Measurements from ENCODE around the gene INAFM2.

INAFM2 gene

GRCh38 chr15:40313531-40314398 lies 9.7 kb upstream of the INAFM2 start:
- no peak for TF ChIP-seq ESRRG (CRISPR knock-in tag; IDR thresholded peaks at IDR 0.05)
- TF ChIP-seq ZFP3 (CRISPR knock-in tag; IDR thresholded peaks at IDR 0.05): peak; percentile 39; the same call in 1 of the 2 replicates
- no peak for TF ChIP-seq ZC3H10 (CRISPR knock-in tag; IDR thresholded peaks at IDR 0.05)
- ATAC-seq: no peak; the same call in 2 of the 3 replicates

- TF ChIP-seq ZNF8 (CRISPR knock-in tag; IDR thresholded peaks at IDR 0.05) (no peak), ZNF565 (CRISPR knock-in tag; conservative IDR thresholded peaks at IDR 0.05; ENCODE audit: low read depth) (no peak), OSR1 (CRISPR knock-in tag; IDR thresholded peaks at IDR 0.05) (no peak), ZNF70 (CRISPR knock-in tag; IDR thresholded peaks at IDR 0.05) (no peak), TCF4 (CRISPR knock-in tag; IDR thresholded peaks at IDR 0.05; ENCODE audit: borderline replicate concordance) (no peak), ISL1 (CRISPR knock-in tag; IDR thresholded peaks at IDR 0.05) (no peak), TSHZ2 (CRISPR knock-in tag; IDR thresholded peaks at IDR 0.05) (no peak), ESRRG (CRISPR knock-in tag; IDR thresholded peaks at IDR 0.05) (no peak), CREB5 (CRISPR knock-in tag; IDR thresholded peaks at IDR 0.05; ENCODE audit: low read depth) (no peak), ZFP30 (CRISPR knock-in tag; IDR thresholded peaks at IDR 0.05) (no peak), TOX (CRISPR knock-in tag; IDR thresholded peaks at IDR 0.05; ENCODE audit: borderline replicate concordance) (no peak), ZFP3 (CRISPR knock-in tag; IDR thresholded peaks at IDR 0.05) (no peak), PPARA (CRISPR knock-in tag; IDR thresholded peaks at IDR 0.05; ENCODE audit: borderline replicate concordance) (no peak), BACH2 (CRISPR knock-in tag; IDR thresholded peaks at IDR 0.05; ENCODE audit: borderline replicate concordance) (no peak), CSDC2 (CRISPR knock-in tag; IDR thresholded peaks at IDR 0.05) (no peak), GLIS3 (CRISPR knock-in tag; IDR thresholded peaks at IDR 0.05) (no peak), PATZ1 (CRISPR knock-in tag; IDR thresholded peaks at IDR 0.05; ENCODE audit: borderline replicate concordance) (no peak), POU6F1 (CRISPR knock-in tag; IDR thresholded peaks at IDR 0.05; ENCODE audit: borderline replicate concordance, low read depth) (no peak), ARNTL (CRISPR knock-in tag; IDR thresholded peaks at IDR 0.05; ENCODE audit: borderline replicate concordance, low read depth) (no peak)
- peak; percentile 58 for ATAC-seq
These were observed 8.7 kb upstream of the INAFM2 start for GRCh38 chr15:40314723-40315276.

GRCh38 chr15:40316931-40317330 lies 6.6 kb upstream of the INAFM2 start:
- no peak for ATAC-seq
- no peak for TF ChIP-seq PPARA (CRISPR knock-in tag; IDR thresholded peaks at IDR 0.05; ENCODE audit: borderline replicate concordance)
- no peak for TF ChIP-seq TOX (CRISPR knock-in tag; IDR thresholded peaks at IDR 0.05; ENCODE audit: borderline replicate concordance)
- no peak for TF ChIP-seq OSR1 (CRISPR knock-in tag; IDR thresholded peaks at IDR 0.05)
- TF ChIP-seq ARNTL (CRISPR knock-in tag; IDR thresholded peaks at IDR 0.05; ENCODE audit: borderline replicate concordance, low read depth): no peak
- no peak for TF ChIP-seq ISL1 (CRISPR knock-in tag; IDR thresholded peaks at IDR 0.05)
- no peak for TF ChIP-seq ZFP30 (CRISPR knock-in tag; IDR thresholded peaks at IDR 0.05)
